Astrocyte (in vitro differentiated cells and primary cell): ENCODE results near the gene NCMAP. TPM values are rescaled to one million over a fixed set of nuclear protein-coding genes. Genes with fewer than 3 reads are reported as not detected.

Source experiments
- DNase-seq: peaks from one replicate; pipeline ENCODE4 v3.0.0-alpha.2; 2010; ENCODE audit warnings: low read depth
- FAIRE-seq: peaks from 2 replicates; lab custom pipeline; 2011; peaks lifted over from hg19 to GRCh38; lab: Jason Lieb, UNC
- H2AFZ ChIP-seq: 2 replicates; pipeline ENCODE4 v1.6.0; 2012; ENCODE audit warnings: low read depth, low read length, inconsistent platforms
- H3K27ac ChIP-seq: 2 replicates; pipeline ENCODE4 v1.5.1; 2011; ENCODE audit warnings: low read depth, low read length, inconsistent platforms
- H3K27me3 ChIP-seq: 2 replicates; pipeline ENCODE4 v1.6.0; 2011; ENCODE audit warnings: low read length, inconsistent platforms; ENCODE audit not compliant: insufficient read depth
- H3K36me3 ChIP-seq: 2 replicates; pipeline ENCODE4 v1.5.1; 2011; ENCODE audit warnings: low read length, inconsistent platforms; ENCODE audit not compliant: insufficient read depth
- H3K4me1 ChIP-seq: 2 replicates; pipeline ENCODE4 v1.5.1; 2011; ENCODE audit warnings: low read length, inconsistent platforms; ENCODE audit not compliant: insufficient read depth
- H3K4me2 ChIP-seq: 2 replicates; pipeline ENCODE4 v1.6.0; 2012; ENCODE audit warnings: low read length, inconsistent platforms
- H3K4me3 ChIP-seq: 2 replicates; pipeline ENCODE4 v1.5.1; 2011; ENCODE audit warnings: low read depth, mild to moderate bottlenecking, low read length, inconsistent platforms; ENCODE audit not compliant: insufficient read depth
- H3K79me2 ChIP-seq: 2 replicates; pipeline ENCODE4 v1.6.0; 2012; ENCODE audit warnings: mild to moderate bottlenecking, low read length, inconsistent platforms; ENCODE audit not compliant: insufficient read depth
- H3K9ac ChIP-seq: 2 replicates; pipeline ENCODE4 v1.6.0; 2012; ENCODE audit warnings: mild to moderate bottlenecking, low read length, inconsistent platforms
- H3K9me3 ChIP-seq: 2 replicates; pipeline ENCODE4 v1.5.1; 2012; ENCODE audit warnings: low read depth, mild to moderate bottlenecking, low read length, inconsistent platforms; ENCODE audit not compliant: insufficient read depth
- H4K20me1 ChIP-seq: 2 replicates; pipeline ENCODE4 v1.6.0; 2012; ENCODE audit warnings: low read length, inconsistent platforms; ENCODE audit not compliant: insufficient read depth
- H3K27ac Mint-ChIP-seq: one replicate; pipeline ENCODE4 v1.8.0; 2021; ENCODE audit warnings: mild to moderate bottlenecking, mixed read lengths; ENCODE audit not compliant: unreplicated experiment
- H3K27me3 Mint-ChIP-seq: one replicate; pipeline ENCODE4 v1.8.0; 2021; ENCODE audit warnings: low read depth, mixed read lengths; ENCODE audit not compliant: unreplicated experiment
- H3K36me3 Mint-ChIP-seq: one replicate; pipeline ENCODE4 v1.8.0; 2021; ENCODE audit warnings: low read depth, mixed read lengths; ENCODE audit not compliant: unreplicated experiment
- H3K4me1 Mint-ChIP-seq: one replicate; pipeline ENCODE4 v1.8.0; 2021; ENCODE audit warnings: low read depth, mixed read lengths; ENCODE audit not compliant: unreplicated experiment
- H3K4me3 Mint-ChIP-seq: one replicate; pipeline ENCODE4 v1.8.0; 2021; ENCODE audit warnings: mild to moderate bottlenecking, moderate library complexity, mixed read lengths; ENCODE audit not compliant: unreplicated experiment
- H3K9me3 Mint-ChIP-seq: one replicate; pipeline ENCODE4 v1.8.0; 2021; ENCODE audit warnings: mild to moderate bottlenecking, mixed read lengths; ENCODE audit not compliant: unreplicated experiment
- CTCF ChIP-seq: IDR thresholded peaks from 2 replicates; pipeline ENCODE4 v1.5.1; 2011; ENCODE audit warnings: low read depth, mild to moderate bottlenecking, inconsistent platforms, low read length, moderate library complexity; ENCODE audit not compliant: insufficient read depth
- EZH2 ChIP-seq: IDR thresholded peaks from 2 replicates; pipeline ENCODE4 v1.6.1; 2012; ENCODE audit warnings: mild to moderate bottlenecking, low read length, inconsistent platforms; ENCODE audit not compliant: insufficient read depth
- total RNA-seq: library from RNA; stranded (reverse); gene quantifications from 2 replicates; pipeline ENCODE4 v1.2.1, GENCODE V29; 2021

NCMAP gene
- total RNA-seq, 1 donor from 2014 or later = not detected

GRCh38 chr1:24642481-24643362, 86.8 kb downstream of the NCMAP start, which contains the start of gene SRRM1:
Gene SRRM1 (plus strand): TSS chr1:24643302. CDS start chr1:24643327, 25 bp downstream.
- peaks cover 17% of the 10 kb centered on the region for H3K4me1 ChIP-seq
- Mint-ChIP-seq H3K27ac (peak within 1 kb of the TSS; percentile 99), H3K36me3 (peaks cover 5% of the 10 kb centered on the region), H3K9me3 (no peaks in the 10 kb centered on the region), H3K4me1 (peaks cover 23% of the 10 kb centered on the region), H3K4me3 (peak within 1 kb of the TSS; percentile 94), H3K27me3 (no peaks in the 10 kb centered on the region)
- peak within 1 kb of the TSS; percentile 98 for H3K27ac ChIP-seq
- H3K27me3 ChIP-seq = no peaks in the 10 kb centered on the region
- H4K20me1 ChIP-seq = peaks cover 40% of the 10 kb centered on the region
- H3K9ac ChIP-seq = peak within 1 kb of the TSS; percentile 97
- peak within 1 kb of the TSS; percentile 87 for H3K4me3 ChIP-seq
- H2AFZ ChIP-seq = peak within 1 kb of the TSS; percentile 80
- H3K36me3 ChIP-seq = peaks cover 16% of the 10 kb centered on the region
- peaks cover 49% of the 10 kb centered on the region for H3K79me2 ChIP-seq
- TF ChIP-seq EZH2 (no peak), CTCF (no peak)
- no peak for FAIRE-seq
- H3K4me2 ChIP-seq = peak within 1 kb of the TSS; percentile 98
- peak; percentile 100 for DNase-seq
- no peaks in the 10 kb centered on the region for H3K9me3 ChIP-seq

GRCh38 chr1:24643363-24644099, 87.6 kb downstream of the NCMAP start:
- Histone ChIP-seq H3K9ac (peak overlapping the region; percentile 97), H3K27ac (peak overlapping the region; percentile 89), H3K4me3 (peak overlapping the region; percentile 79), H4K20me1 (peaks cover 48% of the 10 kb centered on the region), H2AFZ (peak overlapping the region; percentile 80), H3K36me3 (peaks cover 25% of the 10 kb centered on the region), H3K4me2 (peak overlapping the region; percentile 98), H3K9me3 (no peaks in the 10 kb centered on the region), H3K4me1 (peaks cover 17% of the 10 kb centered on the region), H3K27me3 (no peaks in the 10 kb centered on the region), H3K79me2 (peaks cover 57% of the 10 kb centered on the region)
- DNase-seq (no peak), FAIRE-seq (no peak)
- peak overlapping the region; percentile 69 for H3K27ac Mint-ChIP-seq
- H3K27me3 Mint-ChIP-seq = no peaks in the 10 kb centered on the region
- no peak for TF ChIP-seq CTCF
- TF ChIP-seq EZH2 = no peak
- H3K36me3 Mint-ChIP-seq = peaks cover 5% of the 10 kb centered on the region
- H3K9me3 Mint-ChIP-seq = no peaks in the 10 kb centered on the region
- peak overlapping the region; percentile 94 for H3K4me3 Mint-ChIP-seq
- peaks cover 23% of the 10 kb centered on the region for H3K4me1 Mint-ChIP-seq
